Measurements from ENCODE around the gene RASSF3.

GRCh38 chr12:64646318-64646717 is 36.0 kb downstream of the RASSF3 start:
- no peak for TF ChIP-seq POLR2A (IDR thresholded peaks at IDR 0.05)
- no peak for TF ChIP-seq CTCF (IDR thresholded peaks at IDR 0.05)

All from sigmoid colon (tissue), 3 donors.